HG02763 (cell line): ENCODE results near the gene RTCA.
"Not testable (repeated sequence)": the region's sequence is repeated elsewhere in the genome, so short reads cannot be mapped to it uniquely, and the experiment has no call there.

Source experiments
- ATAC-seq: cut with Tn5 transposase; IDR thresholded peaks from one replicate; pipeline ENCODE4 v1.9.1; 2021; ENCODE audit warnings: mild to moderate bottlenecking, moderate library complexity; ENCODE audit not compliant: unreplicated experiment

The RTCA gene

GRCh38 chr1:100265931-100266740 is at the start of gene RTCA:
TSS of gene RTCA (plus strand) at chr1:100266216. CDS start at chr1:100266376, 160 bp downstream.
- peak; percentile 99 for ATAC-seq

- ATAC-seq, result no peak
These were observed 48.2 kb upstream of the RTCA start for GRCh38 chr1:100217834-100218233.

- ATAC-seq, result no peak
These were observed 46.6 kb upstream of the RTCA start for GRCh38 chr1:100219457-100219856.

- no peak for ATAC-seq
These were observed 46.1 kb upstream of the RTCA start for GRCh38 chr1:100219883-100220282.

- ATAC-seq, result no peak
These were observed 43.6 kb upstream of the RTCA start for GRCh38 chr1:100222428-100222827.

- ATAC-seq, result no peak
These were observed 36.2 kb upstream of the RTCA start for GRCh38 chr1:100229681-100230443.

GRCh38 chr1:100230765-100231164 is 35.3 kb upstream of the RTCA start:
- no peak for ATAC-seq

GRCh38 chr1:100231721-100232120 is 34.3 kb upstream of the RTCA start:
- no peak for ATAC-seq

- ATAC-seq, result no peak
These were observed 33.9 kb upstream of the RTCA start for GRCh38 chr1:100232156-100232555.

GRCh38 chr1:100233566-100233965 is 32.5 kb upstream of the RTCA start:
- not testable (repeated sequence) for ATAC-seq

- ATAC-seq, result no peak
These were observed 31.6 kb upstream of the RTCA start for GRCh38 chr1:100234432-100234831.

GRCh38 chr1:100237091-100237490 is 28.9 kb upstream of the RTCA start:
- ATAC-seq, result no peak

- ATAC-seq, result no peak
These were observed 26.1 kb upstream of the RTCA start for GRCh38 chr1:100239961-100240360.

- no peak for ATAC-seq
These were observed 25.4 kb upstream of the RTCA start for GRCh38 chr1:100240631-100241030.

GRCh38 chr1:100246738-100247137 is 19.3 kb upstream of the RTCA start:
- no peak for ATAC-seq

- no peak for ATAC-seq
These were observed 16.9 kb upstream of the RTCA start for GRCh38 chr1:100249155-100249536.

GRCh38 chr1:100249537-100250257 is 16.3 kb upstream of the RTCA start, which contains the start of gene DBT:
TSS of gene DBT (minus strand) at chr1:100249834. CDS start at chr1:100249820, 14 bp downstream.
- peak; percentile 100 for ATAC-seq

- no peak for ATAC-seq
These were observed 15.8 kb upstream of the RTCA start for GRCh38 chr1:100250264-100250663.

GRCh38 chr1:100250807-100251206 is 15.2 kb upstream of the RTCA start:
- ATAC-seq, result no peak

GRCh38 chr1:100252901-100253300 is 13.1 kb upstream of the RTCA start:
- ATAC-seq, result no peak

- ATAC-seq, result no peak
These were observed 12.5 kb upstream of the RTCA start for GRCh38 chr1:100253552-100253951.
